Measurements from ENCODE around the gene GRIP1.

GRIP1 gene, protein sequence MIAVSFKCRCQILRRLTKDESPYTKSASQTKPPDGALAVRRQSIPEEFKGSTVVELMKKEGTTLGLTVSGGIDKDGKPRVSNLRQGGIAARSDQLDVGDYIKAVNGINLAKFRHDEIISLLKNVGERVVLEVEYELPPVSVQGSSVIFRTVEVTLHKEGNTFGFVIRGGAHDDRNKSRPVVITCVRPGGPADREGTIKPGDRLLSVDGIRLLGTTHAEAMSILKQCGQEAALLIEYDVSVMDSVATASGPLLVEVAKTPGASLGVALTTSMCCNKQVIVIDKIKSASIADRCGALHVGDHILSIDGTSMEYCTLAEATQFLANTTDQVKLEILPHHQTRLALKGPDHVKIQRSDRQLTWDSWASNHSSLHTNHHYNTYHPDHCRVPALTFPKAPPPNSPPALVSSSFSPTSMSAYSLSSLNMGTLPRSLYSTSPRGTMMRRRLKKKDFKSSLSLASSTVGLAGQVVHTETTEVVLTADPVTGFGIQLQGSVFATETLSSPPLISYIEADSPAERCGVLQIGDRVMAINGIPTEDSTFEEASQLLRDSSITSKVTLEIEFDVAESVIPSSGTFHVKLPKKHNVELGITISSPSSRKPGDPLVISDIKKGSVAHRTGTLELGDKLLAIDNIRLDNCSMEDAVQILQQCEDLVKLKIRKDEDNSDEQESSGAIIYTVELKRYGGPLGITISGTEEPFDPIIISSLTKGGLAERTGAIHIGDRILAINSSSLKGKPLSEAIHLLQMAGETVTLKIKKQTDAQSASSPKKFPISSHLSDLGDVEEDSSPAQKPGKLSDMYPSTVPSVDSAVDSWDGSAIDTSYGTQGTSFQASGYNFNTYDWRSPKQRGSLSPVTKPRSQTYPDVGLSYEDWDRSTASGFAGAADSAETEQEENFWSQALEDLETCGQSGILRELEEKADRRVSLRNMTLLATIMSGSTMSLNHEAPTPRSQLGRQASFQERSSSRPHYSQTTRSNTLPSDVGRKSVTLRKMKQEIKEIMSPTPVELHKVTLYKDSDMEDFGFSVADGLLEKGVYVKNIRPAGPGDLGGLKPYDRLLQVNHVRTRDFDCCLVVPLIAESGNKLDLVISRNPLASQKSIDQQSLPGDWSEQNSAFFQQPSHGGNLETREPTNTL

DNA sequence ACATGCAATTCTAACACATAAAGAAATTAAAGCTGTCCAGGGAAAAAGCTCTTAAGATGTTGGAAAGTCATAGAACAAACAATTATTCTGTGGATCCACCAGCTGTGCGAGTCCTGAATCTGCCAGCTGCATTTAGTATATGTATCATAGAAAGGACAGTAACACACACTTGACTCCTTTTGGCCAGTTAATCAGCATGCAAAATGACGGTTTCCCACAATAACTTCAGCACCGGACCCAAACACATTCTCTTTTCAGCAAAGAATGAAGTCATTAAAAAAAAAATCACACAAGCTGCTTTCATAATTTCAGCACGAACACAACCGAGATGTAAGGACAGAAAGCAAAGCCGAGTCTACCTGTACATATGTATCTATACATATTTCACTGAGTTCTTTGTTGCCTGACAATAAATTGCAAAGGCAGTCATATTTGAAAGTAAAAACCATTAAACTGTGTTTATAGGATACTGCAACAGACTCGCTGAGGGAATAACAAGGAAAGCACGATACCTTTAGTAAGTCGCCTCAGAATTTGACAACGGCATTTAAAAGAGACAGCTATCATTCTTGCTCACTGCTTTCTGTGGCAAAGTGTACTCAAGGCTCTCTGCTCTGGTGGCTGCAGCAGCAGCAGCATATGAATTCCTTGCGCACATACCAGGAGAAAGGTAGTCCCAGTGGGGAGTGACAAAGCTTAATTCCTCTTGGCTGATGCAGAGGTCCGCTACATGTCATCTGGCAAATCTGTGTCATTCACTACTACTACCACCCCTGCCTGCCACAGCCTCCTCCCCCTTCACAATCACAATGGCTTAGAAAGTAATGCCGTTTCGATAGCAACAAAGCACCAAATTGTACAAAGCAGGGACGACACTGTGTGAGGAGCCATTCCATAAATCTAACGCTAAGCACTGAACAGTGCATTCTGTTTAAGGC is at the start of gene GRIP1:
Gene GRIP1, minus strand, starts transcription at position 739 of the 938 bp plus-strand sequence. Its CDS starts 172 bp downstream, at position 567.
- DNase-seq, result no peak

GRCh38 chr12:66726556-66726955 is 47.7 kb upstream of the GRIP1 start:
- no peak for DNase-seq

DNA sequence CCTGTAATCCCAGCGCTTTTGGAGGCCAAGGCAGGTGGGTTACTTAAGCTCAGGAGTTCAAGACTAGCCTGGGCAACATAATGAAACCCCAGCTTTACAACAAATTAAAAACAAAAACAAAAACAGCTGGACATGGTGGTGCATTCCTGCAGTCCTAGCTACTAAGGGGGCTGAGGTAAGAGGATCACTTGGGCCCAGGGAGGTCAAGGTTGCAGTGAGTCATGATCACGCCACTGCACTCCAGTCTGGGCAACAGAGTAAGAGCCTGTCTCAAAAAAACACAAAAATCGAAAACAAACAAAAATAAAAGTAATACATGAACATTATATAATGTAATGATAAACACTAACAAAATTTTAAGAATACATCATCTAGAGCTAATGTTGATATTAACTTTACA is 46.2 kb upstream of the GRIP1 start:
- DNase-seq, result no peak

DNA sequence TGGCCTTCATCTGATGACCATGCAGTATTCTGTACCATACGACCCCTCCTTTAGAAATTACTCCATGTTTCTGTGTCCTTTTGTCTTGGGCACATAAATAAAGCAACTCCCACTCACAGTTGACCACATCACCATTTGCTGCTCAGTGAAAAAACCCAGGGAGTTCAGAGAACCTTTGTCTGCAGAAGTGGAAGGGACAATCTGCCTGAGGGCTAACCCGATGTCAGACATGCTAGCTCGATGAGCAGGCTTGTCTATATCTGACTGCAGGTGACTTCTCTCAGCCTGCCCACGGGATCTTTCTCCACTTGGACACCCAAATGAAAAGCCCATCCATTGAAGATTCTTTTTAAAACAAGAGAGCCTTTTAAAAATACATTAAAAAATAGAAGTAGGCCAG is 45.7 kb upstream of the GRIP1 start:
- no peak for DNase-seq

GRCh38 chr12:66724026-66724425 is 45.1 kb upstream of the GRIP1 start:
- no peak for DNase-seq

DNA sequence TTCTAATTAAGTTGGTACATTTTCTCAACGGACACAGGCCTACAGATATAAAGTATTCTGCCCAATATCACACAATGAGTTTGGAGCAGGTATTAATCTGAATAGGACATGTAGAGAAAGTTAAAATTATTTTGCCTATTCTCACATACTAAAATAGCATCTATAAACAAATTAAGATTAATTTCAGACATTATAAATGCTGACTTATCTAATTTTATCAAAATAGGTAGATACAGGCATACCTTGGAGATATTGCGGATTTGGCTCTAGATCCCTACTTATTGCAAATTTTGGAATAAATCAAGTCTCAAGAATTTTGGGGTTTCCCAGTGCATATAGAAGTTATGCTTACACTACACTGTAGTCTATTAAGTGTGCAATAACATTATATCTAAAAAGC is 41.0 kb upstream of the GRIP1 start:
- no peak for DNase-seq

DNA sequence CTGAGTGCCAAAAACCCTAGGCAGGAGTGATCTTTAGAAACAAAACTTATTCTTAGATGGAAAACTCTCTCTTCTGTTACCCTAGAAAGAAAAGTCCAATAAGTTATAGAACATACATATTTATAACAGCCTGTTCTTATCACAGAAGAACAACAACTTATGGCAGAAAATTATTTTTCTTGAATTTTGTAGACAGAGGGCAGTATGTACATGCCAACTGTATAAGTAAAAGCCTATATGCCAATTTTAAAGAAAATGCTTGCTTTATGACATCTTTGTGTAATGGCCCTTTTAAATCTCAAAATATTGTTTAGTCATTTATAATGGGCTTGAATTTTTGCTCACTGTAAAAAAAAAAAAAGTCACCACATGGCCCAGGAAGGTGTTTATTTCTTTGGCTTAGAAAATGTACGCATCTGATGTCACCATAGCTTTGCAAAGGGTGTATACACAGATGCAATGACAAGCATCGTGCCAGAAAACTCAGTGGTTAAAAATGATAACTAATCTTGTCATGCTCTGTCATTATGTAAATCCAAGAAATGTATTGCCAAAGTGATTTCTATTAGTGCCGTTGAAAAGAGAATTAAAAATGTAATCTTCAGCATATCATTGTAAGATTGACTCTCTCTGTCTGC is 38.3 kb upstream of the GRIP1 start:
- no peak for DNase-seq

GRCh38 chr12:66716522-66716921 is 37.6 kb upstream of the GRIP1 start:
- no peak for DNase-seq

GRCh38 chr12:66714709-66715108 is 35.8 kb upstream of the GRIP1 start:
- no peak for DNase-seq

DNA sequence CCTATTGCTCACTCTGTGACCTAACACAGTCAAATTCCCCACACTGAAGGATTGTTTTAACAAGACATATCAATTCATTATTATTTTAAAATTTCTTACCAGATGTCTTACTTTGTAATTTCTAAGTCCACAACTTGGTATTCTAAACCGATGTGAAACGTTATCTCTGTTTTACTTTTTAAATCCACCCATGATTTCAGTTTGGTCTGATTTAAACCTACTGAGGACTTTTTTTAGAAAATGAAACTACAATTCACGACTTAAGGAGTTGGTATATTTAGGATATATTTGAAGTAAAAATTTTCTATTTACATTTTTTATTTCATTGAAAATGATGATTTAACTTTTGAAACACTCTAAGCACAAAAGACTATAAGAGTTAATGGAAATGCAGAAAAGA is 35.1 kb upstream of the GRIP1 start:
- no peak for DNase-seq

DNA sequence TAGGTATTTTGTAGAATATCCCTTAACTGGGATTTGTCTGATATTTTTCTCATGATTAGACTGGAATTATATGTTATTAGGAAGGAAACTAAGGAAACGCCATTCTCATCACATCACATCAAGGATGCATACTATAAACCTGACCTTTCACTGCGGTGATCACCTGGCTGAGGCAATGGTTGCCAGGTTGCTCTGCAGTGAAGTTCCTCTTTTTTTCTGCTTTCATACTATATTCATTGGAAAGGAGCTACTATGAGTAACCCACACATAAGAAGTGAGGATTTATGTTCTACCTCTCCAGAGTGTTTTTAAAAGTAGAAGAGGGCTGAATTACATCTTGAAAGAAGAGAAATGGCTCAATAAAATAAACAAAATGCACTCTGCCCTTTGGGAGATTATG is 31.0 kb upstream of the GRIP1 start:
- DNase-seq, result no peak

GRCh38 chr12:66709457-66709773 is 30.5 kb upstream of the GRIP1 start:
- DNase-seq, result peak in 1 of 6 experiments; percentile 65

GRCh38 chr12:66708704-66709456 is 30.0 kb upstream of the GRIP1 start:
- DNase-seq, result peak in 3 of 6 experiments; percentile 55 to 71 (median 66)

GRCh38 chr12:66707002-66707697 is 28.3 kb upstream of the GRIP1 start:
- no peak for DNase-seq

DNA sequence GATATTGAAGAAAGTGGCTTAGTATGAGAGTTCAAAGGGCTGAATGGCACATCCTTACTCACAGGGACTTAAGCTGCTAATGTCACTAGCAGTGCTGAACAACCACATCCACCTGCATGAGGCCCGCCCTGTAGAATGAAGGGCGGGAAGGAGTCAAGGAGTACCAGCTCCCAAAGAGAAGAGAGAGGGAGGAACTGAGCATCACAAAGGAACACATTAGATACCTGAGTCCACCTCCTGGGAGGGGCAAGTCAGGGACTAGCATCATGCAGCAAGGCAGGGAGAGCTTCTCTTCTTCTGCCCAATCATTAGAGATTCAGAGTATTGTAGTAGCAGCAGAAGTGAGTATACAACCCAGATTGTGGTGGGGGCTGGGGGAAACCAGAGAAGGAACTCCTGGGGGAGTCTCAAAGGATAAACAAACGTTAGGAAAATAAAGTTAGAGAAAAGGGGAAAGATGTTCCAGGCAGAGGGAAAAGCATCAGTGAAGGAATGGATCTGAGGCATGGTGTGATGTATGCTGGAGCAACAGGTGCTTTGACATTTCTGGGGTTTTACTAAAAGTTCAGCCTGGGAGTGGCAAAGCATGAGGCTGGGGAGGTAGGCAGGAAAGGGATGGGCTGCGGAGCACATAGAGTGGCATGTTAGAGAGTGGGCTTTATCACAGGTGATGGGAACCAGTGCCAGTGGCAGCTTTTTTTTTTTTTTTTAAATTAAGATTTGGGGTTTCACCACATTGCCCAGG is 21.0 kb upstream of the GRIP1 start:
- DNase-seq, result no peak

DNA sequence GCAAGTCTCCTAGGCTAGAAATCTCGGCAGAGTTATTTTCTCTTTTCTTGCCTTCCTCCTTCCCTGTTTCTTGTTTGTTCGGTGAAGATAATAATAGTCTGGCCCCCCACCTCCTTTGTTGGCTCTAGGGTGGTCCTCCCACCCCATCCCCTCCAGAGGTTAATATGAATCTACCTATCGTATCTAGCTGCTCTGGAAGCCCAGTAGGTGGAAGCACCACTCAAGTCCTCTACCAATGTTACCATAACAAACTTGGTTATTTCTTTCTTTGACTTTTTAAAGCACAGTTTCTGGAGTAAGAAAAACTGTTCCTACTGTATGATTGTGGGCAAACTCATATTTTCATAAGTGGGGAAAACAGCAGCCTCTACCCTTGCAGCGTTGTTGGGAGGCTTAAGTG is 19.7 kb upstream of the GRIP1 start:
- DNase-seq, result no peak

DNA sequence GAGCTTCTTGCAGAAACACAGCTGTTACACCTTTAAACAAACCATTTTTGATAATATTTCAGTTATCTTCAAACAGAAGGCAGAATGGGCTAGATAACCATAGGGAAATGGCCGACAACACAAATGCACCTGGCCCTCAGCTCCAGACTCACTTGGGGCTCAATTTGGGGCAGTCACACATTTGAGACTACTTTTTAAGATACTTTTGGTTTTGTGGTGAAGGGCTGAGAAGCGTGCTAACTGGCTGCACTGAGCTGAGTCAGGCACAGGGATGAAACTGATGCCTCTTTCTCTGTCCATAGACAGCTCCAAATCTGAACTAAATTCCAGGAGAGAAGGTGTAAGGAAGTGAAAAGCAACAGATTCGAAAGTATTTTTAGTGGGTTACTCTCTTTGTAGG is 18.5 kb upstream of the GRIP1 start:
- DNase-seq, result no peak

- DNase-seq, result no peak
Observed at GRCh38 chr12:66694666-66695613, 16.1 kb upstream of the GRIP1 start.

Data from stimulated activated naive CD4-positive, alpha-beta T cell (primary cell).